ENCODE data around the gene IFNL2. TPM values are rescaled to one million over a fixed set of nuclear protein-coding genes. Genes with fewer than 3 reads are reported as not detected.

Gene IFNL2
- total RNA-seq, 1 donor from 2014 or later = not detected

GRCh38 chr19:39316627-39317321 lies 48.6 kb downstream of the IFNL2 start:
- no peak for DNase-seq (ENCODE audit: low spot score)
- ATAC-seq = no peak

GRCh38 chr19:39317476-39317875 lies 49.3 kb downstream of the IFNL2 start:
- no peak for ATAC-seq
- no peak for DNase-seq (ENCODE audit: low spot score)

GRCh38 chr19:39318071-39318470 lies 49.9 kb downstream of the IFNL2 start:
- no peak for ATAC-seq
- DNase-seq (ENCODE audit: low spot score) = no peak

DNA sequence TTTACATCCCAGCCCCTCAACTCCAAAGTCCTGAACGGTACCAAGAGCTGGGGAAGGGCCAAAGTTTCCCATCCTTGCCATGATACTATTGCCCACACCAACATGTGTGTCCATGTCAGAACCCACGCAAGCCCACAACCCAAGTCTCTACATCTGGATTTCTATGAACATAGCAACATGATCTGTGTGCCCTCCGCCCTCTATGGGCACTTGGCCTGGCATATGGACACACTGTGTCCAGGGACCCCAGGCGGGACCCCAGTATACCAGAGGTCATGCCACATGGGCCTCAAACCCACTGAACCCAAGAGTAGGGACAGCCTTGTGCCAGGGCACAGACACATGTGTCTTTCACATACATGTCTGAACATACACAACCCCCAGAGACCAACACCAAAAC lies 50.5 kb downstream of the IFNL2 start:
- ATAC-seq = no peak
- no peak for DNase-seq (ENCODE audit: low spot score)

DNA sequence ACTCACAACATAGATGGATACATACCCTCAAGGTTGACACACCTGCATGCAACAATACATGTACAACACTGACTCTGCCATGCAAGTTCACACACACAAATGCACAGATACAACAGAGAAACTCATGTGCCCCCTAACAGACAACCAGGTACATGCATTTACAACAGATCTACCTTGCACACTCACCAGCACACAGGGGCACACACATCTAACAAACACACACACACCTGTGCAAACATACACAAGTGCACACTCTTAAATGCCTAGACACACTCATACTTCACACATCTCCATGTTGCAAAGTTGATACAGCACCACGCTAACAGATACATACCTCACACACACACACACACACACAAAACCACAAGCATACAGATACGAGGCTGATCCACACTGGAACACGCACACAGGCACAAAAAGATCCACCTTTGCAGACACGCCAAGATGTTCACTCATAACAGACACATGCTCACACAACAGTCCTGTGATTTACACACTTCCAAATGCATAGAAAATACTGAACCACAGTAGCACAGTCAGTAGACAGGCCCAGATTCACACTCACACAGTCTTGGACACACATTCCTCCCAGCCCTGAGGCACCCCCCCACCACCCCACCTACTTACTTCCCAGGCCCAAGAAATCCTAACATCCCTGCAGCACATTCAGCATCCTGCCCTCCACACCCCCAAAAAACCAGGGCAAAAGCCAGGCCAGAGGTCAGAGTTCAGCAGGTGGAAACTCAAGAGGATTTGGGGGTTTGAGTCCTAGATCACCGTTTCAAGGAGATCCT lies 51.1 kb downstream of the IFNL2 start:
- no peak for DNase-seq (ENCODE audit: low spot score)
- no peak for ATAC-seq

Other genes starting within 250 kb of the IFNL2 start
- gene FBXO27, start 235.8 kb upstream of the IFNL2 start, total RNA-seq = 15.9 TPM
- not detected for gene ACP7, start 184.0 kb upstream of the IFNL2 start, total RNA-seq
- 19.4 TPM for gene PAK4, start 142.6 kb upstream of the IFNL2 start, total RNA-seq
- 0.08 TPM for gene NCCRP1, start 71.4 kb upstream of the IFNL2 start, total RNA-seq
- 1.6 TPM for gene SYCN, start 64.1 kb upstream of the IFNL2 start, total RNA-seq
- not detected for gene IFNL3, start 23.4 kb upstream of the IFNL2 start, total RNA-seq
- not detected for gene IFNL4, start 19.5 kb upstream of the IFNL2 start, total RNA-seq
- not detected for gene IFNL1, start 28.0 kb downstream of the IFNL2 start, total RNA-seq
- 0.78 TPM for gene LRFN1, start 52.5 kb downstream of the IFNL2 start, total RNA-seq
- 11.3 TPM for gene GMFG, start 67.6 kb downstream of the IFNL2 start, total RNA-seq
- gene SAMD4B, start 74.0 kb downstream of the IFNL2 start, total RNA-seq = 30.1 TPM
- 21.3 TPM for gene PAF1, start 122.7 kb downstream of the IFNL2 start, total RNA-seq
- gene MED29, start 123.0 kb downstream of the IFNL2 start, total RNA-seq = 19.2 TPM
- gene ZFP36, start 138.5 kb downstream of the IFNL2 start, total RNA-seq = 44.0 TPM
- 3.8 TPM for gene PLEKHG2, start 144.3 kb downstream of the IFNL2 start, total RNA-seq
- 668 TPM for gene RPS16, start 167.6 kb downstream of the IFNL2 start, total RNA-seq
- gene SUPT5H, start 177.2 kb downstream of the IFNL2 start, total RNA-seq = 57.0 TPM
- gene TIMM50, start 212.4 kb downstream of the IFNL2 start, total RNA-seq = 31.7 TPM
- gene DLL3, start 230.6 kb downstream of the IFNL2 start, total RNA-seq = not detected
- gene SELENOV, start 246.7 kb downstream of the IFNL2 start, total RNA-seq = not detected